SU-DHL-6 (cell line): ENCODE data around the gene TLCD3A.

Source experiments
- H2AFZ ChIP-seq: fragments of 200-600 bp; sonication (generic); 2 replicates; pipeline ENCODE4 v1.6.1; 2014; ENCODE audit warnings: low read depth, mild to moderate bottlenecking, moderate library complexity, mixed read lengths, antibody characterized with exemption, low read length; ENCODE audit not compliant: severe bottlenecking
- H3F3A ChIP-seq: fragments of 200-600 bp; shearing (Covaris generic); 2 replicates; pipeline ENCODE4 v1.6.0; 2016; ENCODE audit warnings: antibody characterized with exemption, mild to moderate bottlenecking; ENCODE audit not compliant: insufficient read depth
- H3K27ac ChIP-seq: fragments of 200-600 bp; sonication (generic); 2 replicates; pipeline ENCODE4 v1.5.1; 2016; ENCODE audit warnings: low read depth, mild to moderate bottlenecking, low read length, moderate library complexity, mixed read lengths
- H3K27me3 ChIP-seq: fragments of 200-600 bp; sonication (generic), shearing (Covaris generic); 2 replicates; pipeline ENCODE4 v1.6.0; 2014; ENCODE audit warnings: mild to moderate bottlenecking, low read length
- H3K36me3 ChIP-seq: fragments of 200-600 bp; sonication (generic); 2 replicates; pipeline ENCODE4 v1.6.1; 2014; ENCODE audit warnings: mild to moderate bottlenecking, low read length, mixed read lengths
- H3K4me2 ChIP-seq: fragments of 300-600, 200-600 bp; shearing (Covaris generic), sonication (generic); 2 replicates; pipeline ENCODE4 v1.6.0; 2014; ENCODE audit warnings: low read length, low read depth, mild to moderate bottlenecking; ENCODE audit not compliant: poor library complexity, severe bottlenecking
- H3K4me3 ChIP-seq: fragments of 200-600 bp; sonication (generic); 2 replicates; pipeline ENCODE4 v1.5.1; 2014; ENCODE audit warnings: antibody characterized with exemption, low read length, mild to moderate bottlenecking, mixed read lengths; ENCODE audit not compliant: insufficient read depth, poor library complexity, severe bottlenecking
- H3K79me2 ChIP-seq: fragments of 200-600 bp; sonication (generic); 2 replicates; pipeline ENCODE4 v1.6.1; 2014; ENCODE audit warnings: mild to moderate bottlenecking, low read length, moderate library complexity; ENCODE audit not compliant: insufficient read depth
- H3K9ac ChIP-seq: fragments of 200-600 bp; sonication (generic); 2 replicates; pipeline ENCODE4 v1.7.0; 2014; ENCODE audit warnings: mild to moderate bottlenecking, low read length
- H3K9me2 ChIP-seq: fragments of 200-600 bp; sonication (generic); replicated peaks from 2 replicates; pipeline ENCODE4 v1.6.1; 2014; ENCODE audit warnings: low read length; ENCODE audit not compliant: insufficient read depth
- H3K9me3 ChIP-seq: fragments of 200-600 bp; sonication (generic); 2 replicates; pipeline ENCODE4 v1.6.1; 2014; ENCODE audit warnings: low read length, mixed read lengths; ENCODE audit not compliant: insufficient read depth
- H4K20me1 ChIP-seq: fragments of 200-600 bp; sonication (generic); 2 replicates; pipeline ENCODE4 v1.6.1; 2014; ENCODE audit warnings: low read depth, mild to moderate bottlenecking, antibody characterized with exemption, low read length, moderate library complexity, mixed read lengths
- CTCF ChIP-seq: fragments of 200-600 bp; sonication (generic); IDR thresholded peaks from one replicate; pipeline ENCODE4 v1.5.1; 2017; ENCODE audit warnings: antibody characterized with exemption, mild to moderate bottlenecking, low read length, moderate library complexity; ENCODE audit not compliant: insufficient read depth, poor library complexity, severe bottlenecking
- EZH2phosphoT487 ChIP-seq: fragments of 200-600 bp; sonication (generic), shearing (Covaris generic); conservative IDR thresholded peaks from 2 replicates; pipeline ENCODE4 v1.6.1; 2018; ENCODE audit warnings: mild to moderate bottlenecking, antibody characterized with exemption, low read length, moderate library complexity, mixed read lengths

Gene TLCD3A

DNA sequence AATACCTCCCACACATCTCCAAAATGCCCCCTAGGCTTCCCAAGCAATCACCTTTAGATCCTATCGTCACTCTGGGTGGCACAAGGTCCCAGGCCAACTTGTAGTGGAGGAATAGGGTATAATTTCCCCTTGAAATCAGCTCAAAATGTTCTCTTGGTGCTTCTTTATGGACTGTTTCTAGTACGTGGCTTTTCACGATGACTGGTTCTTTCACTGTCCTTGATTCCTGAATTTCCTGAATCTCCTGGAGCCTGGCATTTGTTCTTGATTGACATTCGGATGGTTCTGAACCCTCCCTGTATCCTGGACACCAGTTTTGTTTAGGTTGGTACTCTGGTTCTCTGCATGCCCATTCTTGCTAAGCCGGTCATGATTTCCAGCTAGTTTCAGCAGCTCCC is 10.9 kb upstream of the TLCD3A start:
- no peak for TF ChIP-seq CTCF
- TF ChIP-seq EZH2phosphoT487: no peak
- Histone ChIP-seq H3K9me2 (no peaks in the 10 kb centered on the region), H4K20me1 (no peaks in the 10 kb centered on the region), H2AFZ (no peak overlapping the region), H3K79me2 (no peaks in the 10 kb centered on the region), H3K27ac (no peak overlapping the region), H3K36me3 (no peaks in the 10 kb centered on the region), H3F3A (no peaks in the 10 kb centered on the region; the same call in 1 of the 2 replicates), H3K9ac (no peak overlapping the region), H3K4me3 (no peak overlapping the region), H3K27me3 (no peaks in the 10 kb centered on the region), H3K4me2 (no peak overlapping the region), H3K9me3 (no peaks in the 10 kb centered on the region)

DNA sequence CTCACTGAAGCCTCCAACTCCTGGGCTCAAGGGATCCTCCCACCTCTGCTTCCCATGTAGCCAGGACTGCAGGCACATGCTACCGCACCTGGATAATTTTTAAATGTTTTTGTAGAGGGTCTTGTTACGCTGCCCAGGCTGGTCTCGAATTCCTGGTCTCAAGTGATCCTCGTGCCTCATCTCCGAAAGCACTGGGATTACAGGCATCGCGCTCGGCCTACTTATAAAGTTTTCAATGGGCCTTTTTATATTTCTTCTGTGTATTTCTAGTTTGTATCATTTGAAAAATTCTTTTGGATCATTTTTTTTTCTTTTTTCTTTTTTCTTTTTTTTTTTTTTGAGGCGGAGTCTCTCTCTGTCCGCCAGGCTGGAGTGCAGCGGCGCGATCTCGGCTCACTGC is 7.3 kb upstream of the TLCD3A start:
- no peaks in the 10 kb centered on the region for H4K20me1 ChIP-seq
- H3K36me3 ChIP-seq: no peaks in the 10 kb centered on the region
- no peaks in the 10 kb centered on the region for H3K9me2 ChIP-seq
- no peaks in the 10 kb centered on the region for H3K27me3 ChIP-seq
- H3K79me2 ChIP-seq: no peaks in the 10 kb centered on the region
- no peak overlapping the region for H3K4me2 ChIP-seq
- no peaks in the 10 kb centered on the region; the same call in 1 of the 2 replicates for H3F3A ChIP-seq
- H3K9ac ChIP-seq: no peak overlapping the region
- H2AFZ ChIP-seq: no peak overlapping the region
- no peaks in the 10 kb centered on the region for H3K9me3 ChIP-seq
- TF ChIP-seq CTCF (no peak), EZH2phosphoT487 (no peak)
- H3K4me3 ChIP-seq: no peak overlapping the region
- no peak overlapping the region for H3K27ac ChIP-seq

DNA sequence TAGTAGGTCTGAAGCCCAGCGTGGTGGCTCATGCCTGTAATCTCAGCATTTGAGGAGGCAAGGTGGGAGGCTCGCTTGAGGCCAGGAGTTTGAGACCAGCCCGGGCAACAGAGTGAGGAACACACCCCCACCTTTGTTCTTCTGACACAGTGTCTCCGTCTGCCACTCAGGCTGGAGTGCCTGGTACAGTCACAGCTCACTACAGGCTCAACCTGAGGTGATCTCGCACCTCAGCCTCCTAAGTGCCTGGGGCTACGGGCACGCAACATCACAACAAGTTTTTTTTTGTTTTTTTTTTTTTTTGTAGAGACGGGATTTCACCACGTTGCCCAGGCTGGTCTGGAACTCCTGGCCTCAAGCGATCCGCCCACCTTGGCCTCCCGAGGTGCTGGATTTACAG is 6.7 kb upstream of the TLCD3A start:
- Histone ChIP-seq H3K27ac (no peak overlapping the region), H3F3A (no peaks in the 10 kb centered on the region; the same call in 1 of the 2 replicates), H3K9me2 (no peaks in the 10 kb centered on the region), H2AFZ (no peak overlapping the region), H3K4me3 (no peak overlapping the region), H3K9ac (no peak overlapping the region), H3K27me3 (no peaks in the 10 kb centered on the region), H3K4me2 (no peak overlapping the region), H3K79me2 (no peaks in the 10 kb centered on the region), H4K20me1 (no peaks in the 10 kb centered on the region), H3K36me3 (no peaks in the 10 kb centered on the region), H3K9me3 (no peaks in the 10 kb centered on the region)
- TF ChIP-seq CTCF: no peak
